GM12878 (cell line): ENCODE results near the gene GJA1. TPM values are rescaled to one million over a fixed set of nuclear protein-coding genes. Genes with fewer than 3 reads are reported as not detected.

Source experiments
- ATAC-seq: fragments of 200-7000 bp; cut with Tn5 transposase; 3 replicates; pipeline ENCODE4 v1.9.1; 2020; ENCODE audit warnings: mild to moderate bottlenecking, moderate library complexity
- BruUV-seq: library from RNA; stranded (reverse); fragments of 400-500 nt; replicated peaks from 2 replicates; lab custom pipeline; 2021; lab: Mats Ljungman, UMichigan
- CTCF ChIA-PET: fragments of 300-600 bp; sonication (Branson Sonifier 250); formaldehyde crosslinking; extraction: SDS; loops from one replicate; lab custom pipeline; 2021; ENCODE audit warnings: inconsistent platforms; lab: Yijun Ruan, JAX
- POLR2A ChIA-PET: fragments of 350-600 bp; formaldehyde crosslinking; extraction: SDS; loops from one replicate; lab custom pipeline; 2021; ENCODE audit warnings: inconsistent platforms; lab: Charles Lee
- RAD21 ChIA-PET: fragments of 300-600 bp; sonication (Branson Sonifier 250); formaldehyde crosslinking; loops from one replicate; lab custom pipeline; 2023; ENCODE audit warnings: antibody characterized with exemption; ENCODE audit not compliant: unreplicated experiment; lab: Charles Lee
- SMC1A ChIA-PET: fragments of 300-600 bp; sonication (Branson Sonifier 250); formaldehyde crosslinking; loops from one replicate; lab custom pipeline; 2023; ENCODE audit not compliant: unreplicated experiment, uncharacterized antibody; lab: Charles Lee
- DNase-seq: peaks from one replicate; pipeline ENCODE4 v3.0.0-alpha.2; 2011; ENCODE audit warnings: low read depth, low spot score
- FAIRE-seq: peaks from 3 replicates; lab custom pipeline; 2011; peaks lifted over from hg19 to GRCh38; lab: Jason Lieb, UNC
- H2AFZ ChIP-seq: 2 replicates; pipeline ENCODE4 v1.6.0; 2011; ENCODE audit warnings: low read depth, low read length, control low read depth; ENCODE audit not compliant: control insufficient read depth
- H3K27ac ChIP-seq: 2 replicates; pipeline ENCODE4 v1.5.1; 2011; ENCODE audit warnings: control low read depth; ENCODE audit not compliant: control insufficient read depth, insufficient read depth
- H3K27me3 ChIP-seq, 2 experiments: replicated peaks in 1 of 2; 2 replicates each; pipeline versions ENCODE4 v1.6.0 to v1.6.1; 2011; ENCODE audit warnings: low read length in 1 of 2; ENCODE audit not compliant: control insufficient read depth in 2 of 2, insufficient read depth in 2 of 2
- H3K36me3 ChIP-seq, 2 experiments: 2 replicates each; pipeline ENCODE4 v1.5.1; 2011; ENCODE audit warnings: low read length in 1 of 2; ENCODE audit not compliant: control insufficient read depth in 2 of 2, insufficient read depth in 2 of 2
- H3K4me1 ChIP-seq: 2 replicates; pipeline ENCODE4 v1.6.1; 2011; ENCODE audit warnings: mild to moderate bottlenecking, low read length, moderate library complexity, mixed read lengths; ENCODE audit not compliant: control insufficient read depth, insufficient read depth
- H3K4me2 ChIP-seq: 2 replicates; pipeline ENCODE4 v1.6.0; 2011; ENCODE audit warnings: control low read depth; ENCODE audit not compliant: control insufficient read depth, insufficient read depth
- H3K4me3 ChIP-seq: fragments of 200-600 bp; sonication (generic); 2 replicates; pipeline ENCODE4 v1.5.1; 2016
- H3K79me2 ChIP-seq: 2 replicates; pipeline ENCODE4 v1.6.0; 2011; ENCODE audit warnings: low read length; ENCODE audit not compliant: control insufficient read depth, insufficient read depth
- H3K9ac ChIP-seq: 2 replicates; pipeline ENCODE4 v1.8.0; 2011; ENCODE audit warnings: low read length, control low read depth, mixed read lengths; ENCODE audit not compliant: control insufficient read depth, insufficient read depth
- H3K9me3 ChIP-seq: replicated peaks from 3 replicates; pipeline ENCODE4 v1.5.1; 2011; ENCODE audit warnings: mild to moderate bottlenecking, low read length; ENCODE audit not compliant: control insufficient read depth, insufficient read depth
- H4K20me1 ChIP-seq: 2 replicates; pipeline ENCODE4 v1.6.0; 2011; ENCODE audit not compliant: control insufficient read depth, insufficient read depth
- BCL11A ChIP-seq: IDR thresholded peaks from 2 replicates; pipeline ENCODE4 v1.6.1; 2011; ENCODE audit warnings: low read depth, low read length
- CREM ChIP-seq: IDR thresholded peaks from 2 replicates; pipeline ENCODE4 v1.6.1; 2014; ENCODE audit warnings: antibody characterized with exemption, low read depth
- EZH2 ChIP-seq: IDR thresholded peaks from 2 replicates; pipeline ENCODE4 v1.6.1; 2012; ENCODE audit warnings: low read depth, mild to moderate bottlenecking, control low read depth, inconsistent platforms, low read length, borderline replicate concordance; ENCODE audit not compliant: control insufficient read depth
- HDAC6 ChIP-seq: fragments of 200-600 bp; sonication (generic); IDR thresholded peaks from one replicate; pipeline ENCODE4 v1.8.0; 2017; ENCODE audit warnings: antibody characterized with exemption; ENCODE audit not compliant: unreplicated experiment
- JUNB ChIP-seq: IDR thresholded peaks from 2 replicates; pipeline ENCODE4 v1.6.1; 2016; ENCODE audit warnings: antibody characterized with exemption, mild to moderate bottlenecking
- NBN ChIP-seq: fragments of 450-650 bp; IDR thresholded peaks from 2 replicates; pipeline ENCODE4 v1.6.1; 2016
- NFXL1 ChIP-seq: fragments of 450-650 bp; IDR thresholded peaks from 2 replicates; pipeline ENCODE4 v1.6.1; 2017; ENCODE audit warnings: antibody characterized with exemption, mild to moderate bottlenecking, borderline replicate concordance
- NFYB ChIP-seq: IDR thresholded peaks from 2 replicates; pipeline ENCODE4 v1.6.1; 2011; ENCODE audit warnings: low read depth, mild to moderate bottlenecking, low read length, improper control_type of control experiment, moderate library complexity; ENCODE audit not compliant: insufficient read depth
- PAX8 ChIP-seq: fragments of 450-650 bp; IDR thresholded peaks from 2 replicates; pipeline ENCODE4 v1.6.1; 2017; ENCODE audit warnings: mild to moderate bottlenecking, moderate library complexity
- SP1 ChIP-seq: IDR thresholded peaks from one replicate; pipeline ENCODE4 v1.6.1; 2011; ENCODE audit warnings: low read depth, low read length
- STAT3 ChIP-seq: IDR thresholded peaks from 2 replicates; pipeline ENCODE4 v1.6.1; 2011; ENCODE audit warnings: low read depth, low read length, improper control_type of control experiment
- TBL1XR1 ChIP-seq: IDR thresholded peaks from 2 replicates; pipeline ENCODE4 v1.6.1; 2012; ENCODE audit warnings: low read depth, low read length, improper control_type of control experiment
- ZBED1 ChIP-seq: IDR thresholded peaks from 2 replicates; pipeline ENCODE4 v1.6.1; 2016; ENCODE audit warnings: borderline replicate concordance
- WGBS: methylation state at CpG from one replicate; pipeline ENCODE4 v1.1.6; 2016; ENCODE audit warnings: low lambda C conversion rate; ENCODE audit not compliant: insufficient replicate concordance, insufficient coverage; ENCODE audit errors: missing lambda C conversion rate; 5-methylcytosine and 5-hydroxymethylcytosine counted together
- in situ Hi-C: fragments of 300-500 bp; cut with MboI; formaldehyde crosslinking; loops from 9 replicates; pipeline ENCODE4 v1.14.3; 2018; ENCODE audit warnings: mixed read lengths
- intact Hi-C: fragments of 100-400 bp; cut with micrococcal nuclease; formaldehyde crosslinking; loops from one replicate; pipeline ENCODE4 v1.14.2; 2022; ENCODE audit not compliant: unreplicated experiment
- polyA plus RNA-seq, 11 experiments: library from polyadenylated mRNA; depleted of rRNA in 4 of 11; unstranded in 6 of 11; stranded (reverse) in 5 of 11; fragments of >200 nt; fragmentation: Nextera tagmentation in 4 of 11; fragmentation: Illumina TruSeq in 1 of 11; extraction: Ambion mirVana in 4 of 11; extraction: Trizol in 1 of 11; gene quantifications; 1 replicate in 1 of 11; 2 replicates in 10 of 11; pipeline versions ENCODE4 v1.2.1 to v1.2.3, GENCODE V29; 2011 to 2016; ENCODE audit warnings: inconsistent platforms in 2 of 11, missing spikeins in 2 of 11, low read depth in 1 of 11
- total RNA-seq, 4 experiments: library from RNA; depleted of rRNA in 3 of 4; stranded (reverse); fragments of >200 nt in 3 of 4; fragmentation: Illumina TruSeq in 1 of 4; extraction: Trizol in 1 of 4; gene quantifications; 2 replicates each; pipeline versions ENCODE4 v1.2.1 to v1.2.3, GENCODE V29; 2013 to 2021
- TF ChIP-seq, protein P1 (sequence below): IDR thresholded peaks from 2 replicates; pipeline ENCODE4 v1.6.1; 2011; ENCODE audit warnings: low read depth, mild to moderate bottlenecking, low read length, moderate library complexity, borderline replicate concordance; ENCODE audit errors: extremely low read depth
- TF ChIP-seq, protein P2 (sequence below): IDR thresholded peaks from 2 replicates; pipeline ENCODE4 v1.6.1; 2012; ENCODE audit warnings: low read length, inconsistent platforms
- TF ChIP-seq, protein P3 (sequence below): fragments of 450-650 bp; IDR thresholded peaks from 2 replicates; pipeline ENCODE4 v1.6.1; 2018; ENCODE audit warnings: borderline replicate concordance, mild to moderate bottlenecking; ENCODE audit not compliant: partially characterized antibody
- TF ChIP-seq, protein P4 (sequence below): IDR thresholded peaks from 2 replicates; pipeline ENCODE4 v1.6.1; 2011; ENCODE audit warnings: low read depth, low read length, improper control_type of control experiment, borderline replicate concordance

Gene GJA1
- total and polyA plus RNA-seq, 10 of the 15 experiments (the other 5 are each of a cell fraction or from before 2014, with no cell fraction given), result 0.11 to 0.69 (median 0.11) TPM; not detected in 7

DNA sequence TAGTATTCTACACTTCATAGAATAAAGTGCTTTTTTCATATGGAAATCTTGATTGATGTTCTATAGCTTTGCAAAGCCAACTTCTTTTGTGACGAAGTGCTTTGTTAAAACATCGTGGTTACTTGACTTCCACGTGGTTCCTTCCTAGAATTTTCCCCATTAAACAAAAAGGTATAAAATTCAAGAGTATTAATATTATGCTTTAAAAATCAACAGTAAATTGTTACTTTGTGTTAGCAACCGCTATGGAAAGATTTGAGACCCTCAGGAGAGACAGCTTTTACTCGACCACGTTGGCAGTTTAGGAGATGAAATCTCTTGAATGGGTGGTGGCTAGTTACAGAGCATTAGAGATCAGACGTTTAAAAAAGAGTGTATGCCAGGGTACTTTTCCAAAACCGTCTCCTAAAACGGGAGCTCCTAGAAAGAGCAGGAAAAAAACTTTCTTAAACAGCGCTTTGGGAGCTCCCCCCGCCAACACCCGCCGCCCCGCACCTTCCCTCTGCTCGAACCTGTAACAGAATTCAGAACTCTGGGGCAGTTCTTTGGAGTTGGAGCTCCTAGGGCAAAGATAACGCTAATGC is 920 bp downstream of the GJA1 start:
- FAIRE-seq (no peak), ATAC-seq (no peak), DNase-seq (no peak)
- H3K27ac ChIP-seq, result no peak overlapping the region
- H3K4me2 ChIP-seq, result no peak overlapping the region
- no peaks in the 10 kb centered on the region for H4K20me1 ChIP-seq
- no peaks in the 10 kb centered on the region for H3K36me3 ChIP-seq
- no peak overlapping the region for H3K9ac ChIP-seq
- no peaks in the 10 kb centered on the region for H3K9me3 ChIP-seq
- in situ Hi-C loops, result no loop called here
- H3K27me3 ChIP-seq, result peaks cover 0 to 2% of the 10 kb centered on the region in 2 experiments; a peak in 2 of 4 replicates
- ChIA-PET CTCF (no interaction called here), RAD21 (no interaction called here), POLR2A (interaction anchor here (0.6 kb wide), 1 partner anchor 13 kb away, joined by 3 read pairs; no protein-coding TSS in a partner anchor), SMC1A (interaction anchor here (1.2 kb wide), 1 partner anchor 413 kb away, joined by 3 read pairs; no protein-coding TSS in a partner anchor)
- H3K4me3 ChIP-seq, result no peak overlapping the region
- no TSS peak for BruUV-seq
- TF ChIP-seq, protein P1, sequence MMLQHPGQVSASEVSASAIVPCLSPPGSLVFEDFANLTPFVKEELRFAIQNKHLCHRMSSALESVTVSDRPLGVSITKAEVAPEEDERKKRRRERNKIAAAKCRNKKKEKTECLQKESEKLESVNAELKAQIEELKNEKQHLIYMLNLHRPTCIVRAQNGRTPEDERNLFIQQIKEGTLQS, result no peak
- TF ChIP-seq NFXL1, result no peak
- TF ChIP-seq NBN, result no peak
- TF ChIP-seq STAT3, result no peak
- TF ChIP-seq, protein P2, sequence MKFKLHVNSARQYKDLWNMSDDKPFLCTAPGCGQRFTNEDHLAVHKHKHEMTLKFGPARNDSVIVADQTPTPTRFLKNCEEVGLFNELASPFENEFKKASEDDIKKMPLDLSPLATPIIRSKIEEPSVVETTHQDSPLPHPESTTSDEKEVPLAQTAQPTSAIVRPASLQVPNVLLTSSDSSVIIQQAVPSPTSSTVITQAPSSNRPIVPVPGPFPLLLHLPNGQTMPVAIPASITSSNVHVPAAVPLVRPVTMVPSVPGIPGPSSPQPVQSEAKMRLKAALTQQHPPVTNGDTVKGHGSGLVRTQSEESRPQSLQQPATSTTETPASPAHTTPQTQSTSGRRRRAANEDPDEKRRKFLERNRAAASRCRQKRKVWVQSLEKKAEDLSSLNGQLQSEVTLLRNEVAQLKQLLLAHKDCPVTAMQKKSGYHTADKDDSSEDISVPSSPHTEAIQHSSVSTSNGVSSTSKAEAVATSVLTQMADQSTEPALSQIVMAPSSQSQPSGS, result no peak
- TF ChIP-seq NFYB, result no peak
- no peak for TF ChIP-seq CREM
- no peak for TF ChIP-seq JUNB
- TF ChIP-seq, protein P3, sequence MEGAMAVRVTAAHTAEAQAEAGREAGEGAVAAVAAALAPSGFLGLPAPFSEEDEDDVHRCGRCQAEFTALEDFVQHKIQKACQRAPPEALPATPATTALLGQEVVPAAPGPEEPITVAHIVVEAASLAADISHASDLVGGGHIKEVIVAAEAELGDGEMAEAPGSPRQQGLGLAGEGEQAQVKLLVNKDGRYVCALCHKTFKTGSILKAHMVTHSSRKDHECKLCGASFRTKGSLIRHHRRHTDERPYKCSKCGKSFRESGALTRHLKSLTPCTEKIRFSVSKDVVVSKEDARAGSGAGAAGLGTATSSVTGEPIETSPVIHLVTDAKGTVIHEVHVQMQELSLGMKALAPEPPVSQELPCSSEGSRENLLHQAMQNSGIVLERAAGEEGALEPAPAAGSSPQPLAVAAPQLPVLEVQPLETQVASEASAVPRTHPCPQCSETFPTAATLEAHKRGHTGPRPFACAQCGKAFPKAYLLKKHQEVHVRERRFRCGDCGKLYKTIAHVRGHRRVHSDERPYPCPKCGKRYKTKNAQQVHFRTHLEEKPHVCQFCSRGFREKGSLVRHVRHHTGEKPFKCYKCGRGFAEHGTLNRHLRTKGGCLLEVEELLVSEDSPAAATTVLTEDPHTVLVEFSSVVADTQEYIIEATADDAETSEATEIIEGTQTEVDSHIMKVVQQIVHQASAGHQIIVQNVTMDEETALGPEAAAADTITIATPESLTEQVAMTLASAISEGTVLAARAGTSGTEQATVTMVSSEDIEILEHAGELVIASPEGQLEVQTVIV, result no peak
- TF ChIP-seq, protein P4, sequence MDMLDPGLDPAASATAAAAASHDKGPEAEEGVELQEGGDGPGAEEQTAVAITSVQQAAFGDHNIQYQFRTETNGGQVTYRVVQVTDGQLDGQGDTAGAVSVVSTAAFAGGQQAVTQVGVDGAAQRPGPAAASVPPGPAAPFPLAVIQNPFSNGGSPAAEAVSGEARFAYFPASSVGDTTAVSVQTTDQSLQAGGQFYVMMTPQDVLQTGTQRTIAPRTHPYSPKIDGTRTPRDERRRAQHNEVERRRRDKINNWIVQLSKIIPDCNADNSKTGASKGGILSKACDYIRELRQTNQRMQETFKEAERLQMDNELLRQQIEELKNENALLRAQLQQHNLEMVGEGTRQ, result no peak
- TF ChIP-seq ZBED1, result no peak
- TF ChIP-seq EZH2, result no peak
- TF ChIP-seq HDAC6, result no peak
- no peak for TF ChIP-seq SP1
- TF ChIP-seq TBL1XR1, result no peak
- no peak for TF ChIP-seq PAX8
- TF ChIP-seq BCL11A, result no peak
- intact Hi-C loops, result no loop called here
- no peaks in the 10 kb centered on the region for H3K4me1 ChIP-seq
- H3K79me2 ChIP-seq, result no peaks in the 10 kb centered on the region
- no peak overlapping the region for H2AFZ ChIP-seq
- 25% methylated on average over 16 of the region's 16 CpGs for WGBS
